HG02678 (cell line): ENCODE measurements around the gene NEURL2.
A peak's percentile ranks its signal among the peaks of the same experiment; 100 is the strongest.

ENCODE experiments used
- ATAC-seq: cut with Tn5 transposase; IDR thresholded peaks from one replicate; pipeline ENCODE4 v1.9.1; 2021; ENCODE audit warnings: mild to moderate bottlenecking, moderate library complexity; ENCODE audit not compliant: unreplicated experiment

Gene NEURL2

DNA sequence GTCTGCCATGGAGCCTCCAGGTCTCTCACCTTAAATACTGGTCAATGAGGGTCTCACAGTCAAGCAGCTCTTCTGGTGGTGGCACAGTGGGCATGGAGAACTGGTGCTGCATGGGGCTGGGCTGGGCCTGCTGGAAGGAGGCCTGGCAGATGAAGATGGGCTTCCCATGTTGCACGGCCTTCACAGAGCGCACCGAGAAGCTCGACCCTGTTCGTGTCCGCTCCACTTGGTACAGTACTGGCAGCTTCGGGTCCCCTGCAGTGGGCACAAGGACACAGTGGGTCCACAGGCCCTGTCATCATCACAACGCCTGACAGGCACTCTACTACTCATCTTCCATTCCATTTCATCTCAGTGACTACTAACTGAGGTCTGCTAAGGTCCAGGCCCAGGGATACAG, 42.6 kb downstream of the NEURL2 start:
- no peak for ATAC-seq

DNA sequence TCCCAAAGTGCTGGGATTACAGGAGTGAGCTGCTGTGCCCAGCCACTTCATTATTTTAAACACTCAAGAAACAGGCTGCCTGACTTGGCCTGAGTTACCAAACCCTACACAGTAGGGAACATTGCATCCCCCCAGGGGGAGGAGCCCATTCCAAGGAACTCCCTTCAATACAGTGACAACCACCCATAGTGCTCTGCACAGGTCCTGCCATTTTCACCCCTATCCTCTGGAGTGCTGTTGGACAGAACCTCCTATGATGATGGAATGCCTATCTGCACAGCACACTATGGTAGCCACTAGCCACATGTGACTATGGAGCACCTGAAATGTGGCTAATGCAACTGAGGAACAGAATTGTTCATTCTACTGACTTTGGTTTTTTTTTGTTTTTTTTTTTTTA, 45.6 kb downstream of the NEURL2 start:
- no peak for ATAC-seq

DNA sequence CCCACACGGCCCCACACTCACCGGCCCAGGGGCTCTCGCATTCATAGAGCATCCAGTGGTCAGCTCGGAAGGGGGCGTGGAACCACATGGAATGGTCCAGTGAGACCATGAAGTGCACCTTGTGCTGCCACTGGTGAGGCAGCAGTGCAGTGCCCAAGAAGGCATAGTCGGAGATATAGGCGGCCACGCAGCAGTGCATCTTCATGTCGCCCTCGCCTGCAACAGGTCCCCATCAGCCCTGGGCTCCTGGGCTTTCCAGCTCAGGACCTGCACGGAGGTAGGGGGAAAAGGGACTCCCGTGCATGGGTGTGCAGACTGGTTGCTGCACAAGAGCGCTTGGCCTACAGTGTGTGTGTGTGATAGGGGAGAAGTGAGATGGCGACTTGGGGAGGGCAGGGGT, 47.5 kb downstream of the NEURL2 start:
- ATAC-seq: no peak

DNA sequence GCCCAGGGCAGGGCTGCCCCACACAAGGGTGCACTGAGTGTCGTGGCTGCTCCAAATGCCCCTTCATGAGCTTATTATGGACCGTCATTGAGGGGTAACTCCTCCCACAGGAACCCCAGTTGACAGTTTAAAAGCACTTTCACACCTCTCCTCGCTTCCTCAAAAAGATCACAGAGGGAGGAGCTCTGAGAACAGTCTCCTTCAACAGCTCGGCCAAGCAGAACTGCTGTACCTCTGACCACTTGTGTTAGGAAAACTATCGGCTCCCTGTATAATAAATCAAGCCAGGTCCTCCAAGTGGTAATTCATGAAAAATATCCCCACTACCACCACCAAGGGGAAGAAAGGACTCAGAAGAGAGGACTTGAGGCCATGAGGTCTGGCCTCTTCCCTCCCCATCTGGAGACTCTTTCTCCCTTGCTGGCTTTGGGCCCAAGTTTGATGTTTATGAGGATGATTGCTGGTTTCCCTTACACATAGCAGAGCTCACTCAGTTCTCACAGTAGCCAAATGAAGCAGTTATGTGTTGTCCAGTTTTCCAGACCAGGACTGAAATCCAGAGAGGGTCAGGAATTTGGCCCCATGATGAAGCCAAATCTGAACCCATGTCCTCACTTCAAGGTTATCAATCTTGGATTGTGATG, 48.7 kb downstream of the NEURL2 start:
- peak; percentile 57 for ATAC-seq

DNA sequence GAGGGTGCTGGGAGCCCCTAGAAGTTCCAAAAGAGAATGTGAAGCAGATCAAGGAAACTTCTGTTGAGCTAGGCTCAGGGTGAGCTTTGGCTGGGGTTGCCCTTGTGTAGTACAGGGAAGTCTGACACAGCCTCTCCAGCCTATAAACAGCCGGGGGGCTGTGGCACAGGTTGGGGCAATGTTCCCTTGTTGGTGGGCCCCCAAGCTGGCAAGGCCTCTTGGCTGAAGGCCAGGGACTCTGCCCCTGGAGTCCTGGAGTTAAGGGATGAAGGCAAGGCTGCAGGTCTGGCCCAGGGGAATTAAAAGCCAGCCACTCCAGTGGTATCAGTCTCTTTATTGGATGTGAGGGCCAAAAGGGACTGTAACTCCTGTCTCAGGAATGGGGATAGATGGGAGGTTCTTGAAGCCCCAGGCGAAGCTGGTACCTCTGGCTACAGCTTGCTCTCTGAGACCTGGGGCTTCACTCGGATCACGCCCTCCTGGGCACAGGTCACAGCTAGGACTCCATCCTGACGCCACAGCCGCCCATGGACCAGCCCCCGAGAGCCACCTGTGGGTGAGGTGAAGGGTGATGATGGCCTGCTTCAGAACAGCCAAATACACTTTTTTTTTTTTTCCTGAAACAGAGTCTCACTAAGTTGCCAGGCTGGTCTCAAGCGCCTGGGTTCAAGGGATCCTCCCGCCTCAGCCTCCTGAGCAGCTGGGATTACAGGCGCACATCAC, 49.4 kb downstream of the NEURL2 start:
- ATAC-seq: no peak

DNA sequence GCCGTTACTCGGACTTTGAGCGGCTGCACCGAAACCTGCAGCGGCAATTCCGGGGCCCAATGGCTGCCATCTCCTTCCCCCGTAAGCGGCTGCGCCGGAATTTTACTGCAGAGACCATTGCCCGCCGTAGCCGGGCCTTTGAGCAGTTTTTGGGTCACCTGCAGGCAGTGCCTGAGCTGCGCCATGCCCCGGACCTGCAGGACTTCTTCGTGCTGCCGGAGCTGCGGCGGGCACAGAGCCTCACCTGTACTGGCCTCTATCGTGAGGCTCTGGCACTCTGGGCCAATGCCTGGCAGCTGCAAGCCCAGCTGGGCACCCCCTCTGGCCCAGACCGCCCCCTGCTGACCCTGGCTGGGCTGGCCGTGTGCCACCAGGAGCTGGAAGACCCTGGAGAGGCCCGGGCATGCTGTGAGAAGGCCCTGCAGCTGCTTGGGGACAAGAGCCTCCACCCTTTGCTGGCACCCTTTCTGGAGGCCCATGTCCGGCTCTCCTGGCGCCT, 50.3 kb downstream of the NEURL2 start:
- ATAC-seq: no peak
